GM18909 (cell line): Measurements from ENCODE around the gene FNDC1.
"Not testable (repeated sequence)": the region's sequence is repeated elsewhere in the genome, so short reads cannot be mapped to it uniquely, and the experiment has no call there.

Experiments used
- ATAC-seq: cut with Tn5 transposase; IDR thresholded peaks from one replicate; pipeline ENCODE4 v1.9.1; 2021; ENCODE audit warnings: mild to moderate bottlenecking; ENCODE audit not compliant: unreplicated experiment, poor library complexity

FNDC1 gene

GRCh38 chr6:159252955-159253508 lies 83.8 kb downstream of the FNDC1 start:
- ATAC-seq: peak; percentile 90

- ATAC-seq: no peak
Observed at GRCh38 chr6:159254186-159254585, 85.0 kb downstream of the FNDC1 start.

GRCh38 chr6:159255434-159255951 lies 86.3 kb downstream of the FNDC1 start:
- no peak for ATAC-seq

- no peak for ATAC-seq
Observed at GRCh38 chr6:159256128-159256527, 86.9 kb downstream of the FNDC1 start.

- no peak for ATAC-seq
Observed at GRCh38 chr6:159257846-159258245, 88.6 kb downstream of the FNDC1 start.

- no peak for ATAC-seq
Observed at GRCh38 chr6:159259441-159260125, 90.4 kb downstream of the FNDC1 start.

GRCh38 chr6:159260208-159260607 lies 91.0 kb downstream of the FNDC1 start:
- no peak for ATAC-seq

GRCh38 chr6:159261995-159262394 lies 92.8 kb downstream of the FNDC1 start:
- no peak for ATAC-seq

GRCh38 chr6:159262586-159262985 lies 93.4 kb downstream of the FNDC1 start:
- no peak for ATAC-seq

- no peak for ATAC-seq
Observed at GRCh38 chr6:159267165-159267564, 98.0 kb downstream of the FNDC1 start.

GRCh38 chr6:159268511-159268910 lies 99.3 kb downstream of the FNDC1 start:
- no peak for ATAC-seq

GRCh38 chr6:159271257-159271656 lies 102.1 kb downstream of the FNDC1 start:
- no peak for ATAC-seq

- ATAC-seq: no peak
Observed at GRCh38 chr6:159278626-159279025, 109.4 kb downstream of the FNDC1 start.

GRCh38 chr6:159279790-159280277 lies 110.6 kb downstream of the FNDC1 start:
- ATAC-seq: no peak

- no peak for ATAC-seq
Observed at GRCh38 chr6:159282421-159282820, 113.2 kb downstream of the FNDC1 start.

- ATAC-seq: not testable (repeated sequence)
Observed at GRCh38 chr6:159284661-159285060, 115.5 kb downstream of the FNDC1 start.

GRCh38 chr6:159298840-159299239 lies 129.6 kb downstream of the FNDC1 start:
- no peak for ATAC-seq

GRCh38 chr6:159299566-159299965 lies 130.4 kb downstream of the FNDC1 start:
- ATAC-seq: no peak

GRCh38 chr6:159301277-159301676 lies 132.1 kb downstream of the FNDC1 start:
- no peak for ATAC-seq

GRCh38 chr6:159301810-159302593 lies 132.8 kb downstream of the FNDC1 start:
- ATAC-seq: no peak

- no peak for ATAC-seq
Observed at GRCh38 chr6:159302594-159302992, 133.4 kb downstream of the FNDC1 start.
